NB4 (cell line): ENCODE results near the gene PSMA2.

ENCODE experiments used
- DNase-seq: peaks from one replicate; pipeline ENCODE4 v3.0.0; 2010; ENCODE audit warnings: low read depth
- H3K4me3 ChIP-seq: one replicate; pipeline ENCODE4 v1.5.1; 2011; ENCODE audit warnings: mild to moderate bottlenecking, low read depth, low read length, moderate library complexity
- MYC ChIP-seq: IDR thresholded peaks from 2 replicates; pipeline ENCODE4 v1.6.1; 2011; ENCODE audit warnings: low read depth, low read length
- POLR2A ChIP-seq: IDR thresholded peaks from 2 replicates; pipeline ENCODE4 v1.6.1; 2011; ENCODE audit warnings: mild to moderate bottlenecking; ENCODE audit not compliant: insufficient read length; ENCODE audit errors: extremely low read depth
- TF ChIP-seq, protein P1 (sequence below): IDR thresholded peaks from 2 replicates; pipeline ENCODE4 v1.6.1; 2011; ENCODE audit warnings: low read depth, low read length
- TF ChIP-seq, protein P2 (sequence below): IDR thresholded peaks from one replicate; pipeline ENCODE4 v1.5.1; 2012; ENCODE audit warnings: low read depth, low read length

PSMA2 gene

GRCh38 chr7:42926204-42926603 lies 5.8 kb downstream of the PSMA2 start:
- TF ChIP-seq MYC = peak; percentile 34; the same call in 1 of the 2 replicates
- no peak for TF ChIP-seq POLR2A
- no peak overlapping the region for H3K4me3 ChIP-seq
- peak; percentile 64 for DNase-seq

DNA sequence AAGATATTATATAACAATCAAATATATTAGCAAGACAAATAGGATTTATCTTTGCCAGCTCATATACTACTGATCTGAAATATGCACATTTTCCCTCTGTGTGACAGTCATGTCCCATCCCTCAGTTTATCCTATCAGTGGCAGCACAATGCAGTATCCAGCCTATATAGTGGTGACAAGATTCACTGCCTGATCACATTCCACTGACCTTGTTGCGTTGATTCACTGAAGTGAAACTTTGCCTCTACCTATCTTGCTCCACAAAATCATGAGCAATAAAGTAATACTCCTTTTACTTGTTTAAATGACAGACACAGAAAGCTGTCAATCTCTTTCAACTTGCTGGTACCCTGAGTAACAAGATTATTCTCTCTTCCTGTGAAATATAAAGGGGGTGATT lies 6.3 kb downstream of the PSMA2 start:
- no peak overlapping the region for H3K4me3 ChIP-seq
- TF ChIP-seq MYC = no peak
- no peak for TF ChIP-seq POLR2A
- TF ChIP-seq, protein P1, sequence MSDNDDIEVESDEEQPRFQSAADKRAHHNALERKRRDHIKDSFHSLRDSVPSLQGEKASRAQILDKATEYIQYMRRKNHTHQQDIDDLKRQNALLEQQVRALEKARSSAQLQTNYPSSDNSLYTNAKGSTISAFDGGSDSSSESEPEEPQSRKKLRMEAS = no peak
- TF ChIP-seq, protein P2, sequence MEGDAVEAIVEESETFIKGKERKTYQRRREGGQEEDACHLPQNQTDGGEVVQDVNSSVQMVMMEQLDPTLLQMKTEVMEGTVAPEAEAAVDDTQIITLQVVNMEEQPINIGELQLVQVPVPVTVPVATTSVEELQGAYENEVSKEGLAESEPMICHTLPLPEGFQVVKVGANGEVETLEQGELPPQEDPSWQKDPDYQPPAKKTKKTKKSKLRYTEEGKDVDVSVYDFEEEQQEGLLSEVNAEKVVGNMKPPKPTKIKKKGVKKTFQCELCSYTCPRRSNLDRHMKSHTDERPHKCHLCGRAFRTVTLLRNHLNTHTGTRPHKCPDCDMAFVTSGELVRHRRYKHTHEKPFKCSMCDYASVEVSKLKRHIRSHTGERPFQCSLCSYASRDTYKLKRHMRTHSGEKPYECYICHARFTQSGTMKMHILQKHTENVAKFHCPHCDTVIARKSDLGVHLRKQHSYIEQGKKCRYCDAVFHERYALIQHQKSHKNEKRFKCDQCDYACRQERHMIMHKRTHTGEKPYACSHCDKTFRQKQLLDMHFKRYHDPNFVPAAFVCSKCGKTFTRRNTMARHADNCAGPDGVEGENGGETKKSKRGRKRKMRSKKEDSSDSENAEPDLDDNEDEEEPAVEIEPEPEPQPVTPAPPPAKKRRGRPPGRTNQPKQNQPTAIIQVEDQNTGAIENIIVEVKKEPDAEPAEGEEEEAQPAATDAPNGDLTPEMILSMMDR = no peak
- DNase-seq = no peak

GRCh38 chr7:42924223-42924838 lies 7.6 kb downstream of the PSMA2 start:
- DNase-seq = no peak
- no peak for TF ChIP-seq MYC
- no peak for TF ChIP-seq POLR2A
- TF ChIP-seq, protein P1 = no peak
- TF ChIP-seq, protein P2 = no peak
- no peak overlapping the region for H3K4me3 ChIP-seq

DNA sequence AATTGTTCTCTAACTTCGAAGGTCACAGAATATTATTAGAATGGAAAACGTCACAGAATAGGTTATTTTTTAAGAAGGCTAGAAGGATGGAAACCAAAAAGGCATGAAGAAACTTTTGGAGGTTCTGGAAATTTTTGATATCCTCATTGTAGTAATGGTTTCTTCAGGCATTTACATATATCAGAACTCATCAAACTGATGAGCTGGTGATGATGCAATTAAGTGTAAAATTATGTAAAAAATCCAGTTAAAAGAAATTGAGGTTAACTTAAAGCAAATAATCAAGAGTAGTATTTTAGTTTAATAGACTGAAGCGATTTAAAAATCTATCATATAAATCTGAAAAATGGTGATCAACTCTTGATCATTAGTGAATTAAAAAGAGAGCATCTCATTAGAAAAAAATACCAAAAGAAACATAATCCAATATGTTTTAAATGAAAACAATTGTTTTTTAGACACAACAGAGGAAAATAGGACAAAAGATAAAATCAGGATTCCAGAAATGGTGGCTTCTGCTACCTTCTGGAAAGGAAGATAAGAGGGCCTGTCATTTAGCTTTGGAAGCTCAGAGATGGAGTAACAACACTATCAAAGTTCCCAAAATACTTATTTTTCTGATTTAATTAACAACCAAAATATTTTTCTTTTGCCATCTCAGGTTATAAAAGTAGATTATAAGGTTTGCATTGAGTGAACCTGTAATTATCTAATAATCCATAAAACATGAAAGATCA lies 9.8 kb downstream of the PSMA2 start:
- no peak for DNase-seq
- H3K4me3 ChIP-seq = no peak overlapping the region
- TF ChIP-seq POLR2A = no peak
- no peak for TF ChIP-seq MYC
- TF ChIP-seq, protein P1 = no peak
- TF ChIP-seq, protein P2 = no peak

- TF ChIP-seq POLR2A (no peak), MYC (no peak)
- TF ChIP-seq, protein P2 = no peak
- TF ChIP-seq, protein P1 = no peak
- DNase-seq = no peak
- H3K4me3 ChIP-seq = no peak overlapping the region
Measured at GRCh38 chr7:42915356-42915755, 16.6 kb downstream of the PSMA2 start.

GRCh38 chr7:42914421-42915045 lies 17.4 kb downstream of the PSMA2 start:
- H3K4me3 ChIP-seq = no peak overlapping the region
- DNase-seq = no peak
- TF ChIP-seq, protein P1 = no peak
